ENCODE measurements around the gene PLXNC1.

- no peak for TF ChIP-seq CTCF (IDR thresholded peaks at IDR 0.05; ENCODE audit: low read length)
- no peak for TF ChIP-seq EZH2 (optimal IDR thresholded peaks at IDR 0.05; ENCODE audit: low read depth, low read length)
Observed at GRCh38 chr12:94193168-94193567, 44.8 kb downstream of the PLXNC1 start.

Measured in MM.1S (cell line).